ENCODE measurements around the gene GRB2.
"Not testable (repeated sequence)": the region's sequence is repeated elsewhere in the genome, so short reads cannot be mapped to it uniquely, and the experiment has no call there.

Gene GRB2

DNA sequence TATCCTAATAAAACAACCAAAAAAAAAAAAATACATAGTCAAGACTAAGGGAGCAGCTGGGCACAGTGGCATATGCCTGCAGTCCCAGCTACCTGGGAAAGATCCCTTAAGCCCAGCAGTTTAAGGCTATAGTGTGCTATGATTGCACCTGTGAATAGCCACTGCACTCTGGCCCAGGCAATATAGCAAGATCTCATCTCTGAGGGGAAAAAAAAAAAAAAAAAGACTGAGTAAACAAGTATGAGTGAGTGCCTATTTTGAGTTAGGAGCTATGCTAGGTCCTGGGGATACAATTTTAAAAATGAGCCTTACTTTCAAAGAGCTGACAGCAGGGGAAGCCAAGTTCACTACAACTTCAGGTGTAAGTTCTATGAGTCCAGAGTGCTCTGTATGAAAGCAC, 55.4 kb downstream of the GRB2 start:
- no peak for DNase-seq (ENCODE audit: low read depth)

DNA sequence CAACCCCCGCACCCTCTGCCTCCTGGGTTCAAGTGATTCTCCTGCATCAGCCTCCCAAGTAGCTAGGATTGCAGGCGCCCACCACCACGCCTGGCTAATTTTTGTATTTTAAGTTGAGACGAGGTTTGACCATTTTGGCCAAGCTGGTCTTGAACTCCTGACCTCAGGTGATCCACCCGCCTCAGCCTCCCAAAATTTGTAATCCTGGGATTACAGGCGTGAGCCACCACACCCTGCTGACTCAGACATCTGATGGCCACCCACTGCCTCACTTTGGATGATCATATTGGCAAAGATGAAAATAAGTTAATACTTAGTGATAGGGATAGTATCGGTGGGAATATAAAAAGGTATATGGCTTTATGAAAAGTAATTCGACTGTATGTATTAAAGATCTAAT, 55.9 kb downstream of the GRB2 start:
- DNase-seq (ENCODE audit: low read depth) = no peak

DNA sequence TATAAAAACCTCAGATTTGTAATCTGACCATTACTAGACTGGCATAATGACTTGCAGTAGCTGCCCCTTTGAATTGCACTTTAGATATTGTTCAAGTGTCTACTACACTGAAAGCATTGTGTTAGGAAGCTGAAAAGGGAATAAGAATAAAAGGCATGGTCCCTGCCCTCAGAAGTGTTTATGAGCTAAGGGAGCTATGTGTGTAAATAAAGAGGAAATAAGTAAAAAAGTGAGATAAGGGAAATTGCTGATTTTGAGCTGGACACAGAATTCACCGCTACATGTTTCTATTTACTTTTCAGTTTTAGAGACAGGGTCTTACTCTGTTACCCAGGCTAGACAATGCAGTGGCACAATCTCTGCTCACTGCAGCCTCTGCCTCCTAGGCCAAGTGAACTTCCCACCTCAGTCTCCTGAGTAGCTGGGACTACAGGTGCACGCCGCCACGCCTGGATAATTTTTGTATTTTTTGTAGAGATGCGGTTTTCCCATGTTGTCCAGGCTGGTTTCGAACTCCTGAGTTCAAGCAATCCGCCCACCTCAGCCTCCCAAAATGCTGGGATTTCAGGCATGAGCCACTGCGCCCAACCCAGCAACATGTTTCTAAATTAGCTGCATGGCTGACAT, 57.0 kb downstream of the GRB2 start:
- DNase-seq (ENCODE audit: low read depth) = no peak

DNA sequence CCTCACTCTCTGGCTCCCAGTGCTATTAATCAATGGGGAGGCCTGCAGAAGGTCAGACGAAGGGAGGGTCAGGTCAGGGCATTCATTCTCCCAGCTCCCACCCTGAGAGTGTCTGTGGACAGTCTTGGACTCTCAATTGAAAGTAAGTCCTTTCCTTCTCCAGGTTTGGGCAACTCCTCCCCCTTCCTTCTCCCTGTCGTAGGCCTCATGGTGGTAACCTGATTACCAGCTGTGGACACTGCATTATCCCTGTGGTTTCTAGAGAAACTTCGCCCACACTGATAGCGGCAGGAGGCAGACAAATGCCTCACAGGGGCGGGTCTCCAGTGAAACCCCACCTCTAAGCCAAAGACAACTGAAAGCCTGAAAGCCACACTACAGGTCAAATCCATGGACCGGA, 58.6 kb downstream of the GRB2 start:
- DNase-seq (ENCODE audit: low read depth) = no peak

DNA sequence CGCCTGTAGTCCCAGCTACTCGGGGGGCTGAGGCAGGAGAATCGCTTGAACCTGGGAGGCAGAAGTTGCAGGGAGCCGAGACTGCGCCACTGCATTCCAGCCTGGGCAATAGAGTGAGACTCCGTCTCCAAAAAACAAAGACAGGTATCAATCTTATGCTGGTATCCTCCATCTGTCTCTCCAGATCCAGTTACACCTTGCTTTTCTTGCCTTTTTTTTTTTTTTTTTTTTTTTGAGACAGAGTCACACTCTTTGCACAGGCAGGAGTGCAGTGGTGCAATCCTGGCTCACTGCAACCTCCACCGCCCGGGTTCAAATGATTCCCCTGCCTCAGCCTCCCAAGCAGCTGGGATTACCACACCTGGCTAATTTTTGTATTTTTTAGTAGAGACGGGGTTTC, 59.1 kb downstream of the GRB2 start:
- DNase-seq (ENCODE audit: low read depth) = not testable (repeated sequence)

DNA sequence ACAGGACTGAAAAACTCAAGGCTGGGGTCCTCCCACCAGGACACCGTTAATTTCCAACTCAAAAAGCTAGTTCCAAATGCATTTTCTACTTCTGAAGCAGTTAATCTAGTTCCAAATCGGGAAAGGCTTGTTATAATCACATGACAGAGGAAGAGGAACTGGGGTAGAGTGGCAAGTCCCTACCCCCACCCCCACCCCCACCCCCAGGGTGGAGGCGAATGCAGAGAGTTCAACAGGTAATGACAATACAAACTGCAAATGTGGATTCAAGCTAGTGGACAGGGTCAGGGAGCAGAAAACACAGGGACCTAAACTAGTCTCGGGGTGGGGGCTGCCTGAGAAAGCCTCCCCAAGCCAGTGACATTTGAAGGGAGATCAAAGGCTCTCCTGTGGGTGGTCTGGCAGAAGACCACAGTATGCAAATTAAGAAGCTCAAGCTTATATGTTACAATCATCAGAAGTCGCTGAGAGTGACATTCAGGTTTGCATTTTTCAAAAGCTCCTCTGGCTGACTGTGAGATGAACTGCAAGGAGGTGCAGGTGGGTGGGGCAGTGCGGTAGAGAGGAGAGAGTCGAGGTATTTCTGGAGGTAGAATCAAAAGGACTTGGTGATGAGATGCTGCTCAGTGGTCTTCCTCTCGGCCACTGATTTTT, 59.8 kb downstream of the GRB2 start:
- DNase-seq (ENCODE audit: low read depth) = no peak

DNA sequence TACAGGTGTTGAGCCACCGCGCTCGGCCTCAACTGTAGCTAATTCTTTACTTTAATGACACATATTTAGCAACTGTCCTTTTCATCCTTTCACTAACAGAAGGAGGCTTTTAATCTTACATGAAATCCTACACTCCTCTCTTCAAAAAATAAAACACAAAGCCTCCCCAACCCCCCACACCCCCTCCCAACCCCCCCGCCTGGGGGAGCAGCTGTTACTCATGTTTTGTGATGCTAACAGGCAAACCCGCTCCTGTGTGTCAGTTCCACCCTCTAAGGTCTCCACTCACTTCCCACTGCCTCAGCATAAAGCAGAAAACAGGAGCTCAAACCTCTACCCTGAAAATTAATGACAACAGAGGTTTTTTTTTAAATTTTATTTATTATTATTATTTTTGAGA, 60.8 kb downstream of the GRB2 start:
- no peak for DNase-seq (ENCODE audit: low read depth)

DNA sequence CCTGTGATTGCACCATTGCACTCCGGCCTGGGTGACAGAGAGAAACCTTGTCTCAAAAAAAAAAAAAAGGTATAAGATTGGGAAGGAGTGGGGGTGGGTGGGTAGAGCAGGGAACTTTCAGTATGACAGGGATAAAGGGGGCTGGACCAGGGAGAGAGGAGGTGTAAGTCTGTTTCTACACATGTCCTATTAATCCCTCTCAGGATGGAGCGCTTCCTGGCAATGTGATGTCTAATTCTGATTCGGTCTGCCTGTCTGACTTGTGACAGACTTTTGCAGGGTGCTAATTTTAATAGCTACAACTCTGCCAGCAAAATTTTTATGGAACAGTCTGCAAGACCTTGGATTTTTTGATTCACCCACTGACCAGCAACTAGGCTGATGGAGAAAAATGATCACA, 62.5 kb downstream of the GRB2 start:
- no peak for DNase-seq (ENCODE audit: low read depth)

DNA sequence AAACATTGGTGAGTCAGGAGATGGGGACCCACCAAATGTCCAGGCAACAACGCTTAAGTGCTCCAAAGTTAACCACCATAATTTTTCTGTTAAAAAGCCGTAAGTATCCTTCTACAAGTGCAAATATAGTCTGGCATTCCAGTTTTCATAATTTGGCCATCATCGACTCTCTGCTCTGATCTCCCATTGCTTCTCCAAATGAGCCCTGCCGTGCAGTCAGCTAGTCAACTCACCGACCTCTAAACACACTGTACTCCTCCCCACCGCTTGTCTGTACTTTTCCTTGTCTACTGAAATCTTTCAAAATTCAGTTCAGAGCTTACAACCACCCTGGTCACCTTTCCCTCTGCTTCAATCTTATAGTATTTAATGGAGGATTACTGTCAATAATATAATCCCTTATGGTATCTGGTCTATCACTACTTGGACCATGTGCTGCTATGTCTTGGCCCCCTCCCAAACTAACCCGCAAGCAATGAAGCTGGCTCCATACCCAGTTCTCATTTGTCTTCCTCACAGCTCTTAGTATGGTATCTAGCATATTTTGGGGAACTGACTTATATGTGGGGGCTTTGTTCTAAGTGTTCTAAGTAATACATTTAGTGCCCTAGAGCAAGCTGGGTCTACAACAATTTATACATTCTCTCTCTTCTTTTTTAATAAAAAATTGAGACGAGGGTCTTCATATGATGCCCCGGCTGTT, 63.5 kb downstream of the GRB2 start:
- no peak for DNase-seq (ENCODE audit: low read depth)

DNA sequence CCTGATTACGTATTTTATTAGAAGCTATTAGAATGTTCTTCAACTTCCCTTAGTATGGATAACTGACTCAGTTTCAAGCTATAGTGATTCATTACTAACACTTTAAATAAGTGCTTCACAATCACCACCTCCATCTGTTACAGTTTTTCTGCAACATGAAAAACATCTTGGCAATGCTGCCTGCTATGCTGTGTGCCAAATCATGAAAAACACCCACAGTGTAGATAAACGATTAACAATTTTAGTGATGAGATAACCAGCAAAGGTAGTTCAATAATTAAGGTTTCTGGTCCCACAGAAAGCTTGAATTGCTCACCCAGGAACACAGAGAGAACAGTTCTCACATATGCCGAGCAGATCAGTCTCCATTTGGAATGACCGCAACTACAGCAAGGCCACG, 64.8 kb downstream of the GRB2 start:
- DNase-seq (ENCODE audit: low read depth) = no peak

DNA sequence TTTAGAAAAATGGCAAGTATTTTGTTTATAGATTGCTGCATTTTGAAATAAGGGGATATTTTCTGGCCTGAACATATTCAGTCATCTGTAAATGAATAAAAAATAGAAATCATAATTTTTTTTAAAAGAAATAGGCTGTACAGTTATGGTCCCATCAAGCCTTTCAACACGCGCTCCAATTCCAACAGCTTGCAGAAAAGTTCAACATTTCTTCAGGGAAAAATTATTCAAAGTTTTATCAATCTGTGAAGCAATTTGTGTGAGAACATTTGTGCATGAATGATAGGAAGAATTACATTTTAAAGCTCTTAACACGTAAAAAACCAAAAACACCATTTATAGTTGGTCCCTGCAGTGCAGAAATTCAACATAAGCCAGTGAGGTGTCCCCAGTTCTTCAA, 65.5 kb downstream of the GRB2 start:
- no peak for DNase-seq (ENCODE audit: low read depth)

DNA sequence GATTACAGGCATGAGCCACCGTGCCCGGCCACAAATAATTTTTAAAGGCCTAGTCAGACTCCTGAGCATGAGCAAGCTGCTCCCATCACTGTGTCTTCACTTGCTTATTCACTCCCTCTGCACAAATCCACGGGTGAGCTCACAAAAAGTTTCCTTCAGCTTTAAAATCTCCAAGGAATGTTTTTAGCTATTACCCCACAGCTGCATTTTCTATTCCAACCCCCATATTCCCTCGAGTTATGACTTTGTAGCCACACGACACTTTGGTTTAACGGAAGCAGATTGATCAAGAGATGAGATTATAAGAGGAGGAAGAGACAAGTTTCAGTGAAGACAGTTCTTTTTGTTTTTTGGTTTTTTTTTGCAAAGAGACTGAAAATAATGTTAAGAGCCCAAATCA, 67.1 kb downstream of the GRB2 start:
- no peak for DNase-seq (ENCODE audit: low read depth)

DNA sequence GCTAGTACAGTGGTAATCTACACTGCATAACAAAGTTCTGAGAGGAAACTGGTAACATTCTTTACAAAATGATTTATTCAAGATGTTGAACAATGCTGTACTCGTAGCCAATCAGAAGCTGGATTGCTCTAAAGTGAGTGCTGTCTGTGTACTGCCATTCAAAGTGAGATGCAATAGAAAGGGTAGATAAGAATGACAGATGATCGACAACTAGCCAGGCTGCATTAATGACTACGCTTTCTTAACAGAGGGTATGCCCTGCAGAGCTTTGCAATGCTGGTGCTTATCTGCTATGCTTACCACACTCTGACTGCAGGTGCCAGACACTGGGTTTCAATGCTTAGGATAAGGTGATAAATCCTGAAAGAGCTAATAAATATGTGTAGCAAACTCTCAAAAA, 70.2 kb downstream of the GRB2 start:
- DNase-seq (ENCODE audit: low read depth) = no peak

DNA sequence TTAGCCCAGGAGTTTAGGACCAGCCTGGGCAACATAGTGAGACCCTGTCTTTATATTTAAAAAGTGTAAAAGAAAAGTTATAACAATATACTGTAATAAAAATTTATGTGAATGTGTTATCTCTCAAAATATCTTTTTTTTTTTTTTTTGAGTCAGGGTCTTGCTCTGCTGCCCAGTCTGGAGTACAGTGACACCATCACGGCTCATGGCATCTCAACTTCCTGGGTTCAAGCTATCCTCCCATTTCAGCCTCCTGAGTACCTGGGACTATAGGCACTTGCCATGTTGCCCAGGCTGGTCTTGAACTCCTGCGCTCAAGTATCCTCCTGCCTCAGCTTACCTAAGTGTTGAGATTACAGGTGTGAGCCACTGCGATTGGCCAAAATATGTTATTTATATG, 70.8 kb downstream of the GRB2 start:
- DNase-seq (ENCODE audit: low read depth) = no peak

DNA sequence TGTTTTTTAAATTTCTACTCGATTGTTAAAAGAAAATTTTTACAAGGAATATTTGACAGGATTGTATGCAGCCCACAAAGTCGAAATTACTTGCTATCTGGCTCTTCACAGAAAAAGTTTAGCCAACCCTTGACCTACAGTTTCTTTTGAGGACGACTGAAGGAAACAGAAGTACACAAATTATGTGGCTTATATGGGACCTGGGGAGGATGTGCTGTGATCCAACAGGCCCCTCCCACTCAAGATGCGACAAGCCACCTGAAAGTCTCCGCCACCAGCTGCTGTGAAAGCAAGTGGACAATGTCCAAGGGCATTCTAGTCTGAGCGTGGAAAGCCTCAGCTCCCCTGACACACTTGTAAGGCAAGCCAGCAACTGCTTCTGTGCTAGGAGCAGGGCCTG, 73.8 kb downstream of the GRB2 start:
- DNase-seq (ENCODE audit: low read depth) = no peak

DNA sequence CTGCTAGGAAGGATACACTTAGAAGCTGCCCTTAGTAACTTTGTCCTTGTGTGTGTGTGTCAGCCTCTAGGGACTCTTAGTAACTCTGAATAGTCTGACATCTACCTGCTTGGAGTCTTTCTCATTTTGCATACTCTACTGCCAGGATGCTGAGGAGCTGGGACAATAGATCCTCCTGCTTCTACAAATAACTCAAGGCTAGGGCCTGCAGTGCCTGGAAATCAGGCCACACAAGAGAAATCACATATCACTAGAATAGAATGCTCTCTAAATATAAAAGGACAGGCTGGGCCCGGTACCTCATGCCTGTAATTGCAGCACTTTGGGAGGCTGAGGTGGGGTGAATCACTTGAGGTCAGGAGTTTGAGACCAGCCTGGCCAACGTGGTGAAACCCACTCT, 77.7 kb downstream of the GRB2 start:
- no peak for DNase-seq (ENCODE audit: low read depth)

DNA sequence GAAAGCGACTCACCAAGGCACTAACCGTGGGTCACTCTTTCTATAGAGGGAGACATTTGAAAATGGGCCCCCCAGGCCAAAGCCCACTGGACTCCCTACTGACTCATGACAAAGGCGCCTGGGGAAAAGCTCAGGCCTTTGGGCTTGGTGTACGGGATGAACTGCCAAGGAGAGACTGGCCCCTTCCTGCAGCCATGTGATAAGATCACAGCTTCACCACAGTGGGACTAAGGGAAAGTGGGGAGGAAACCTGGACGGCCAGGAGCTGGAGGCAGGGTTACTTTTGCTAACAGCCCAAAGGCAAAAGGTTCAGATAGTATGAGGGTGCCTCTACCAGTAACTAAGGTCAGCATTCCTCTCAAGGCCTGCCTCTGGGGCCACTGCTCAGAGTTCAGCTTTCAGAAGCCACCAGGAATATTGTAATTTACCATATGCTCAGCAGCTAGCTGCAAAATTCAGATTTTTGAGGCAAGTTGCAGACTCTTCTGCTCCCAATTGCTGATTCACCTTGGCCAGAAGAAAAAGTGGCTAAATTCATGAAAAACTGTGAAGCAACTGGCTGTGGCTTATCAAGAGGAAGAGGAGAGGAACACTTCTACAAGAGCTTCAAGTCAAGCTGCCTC, 79.1 kb downstream of the GRB2 start:
- no peak for DNase-seq (ENCODE audit: low read depth)

DNA sequence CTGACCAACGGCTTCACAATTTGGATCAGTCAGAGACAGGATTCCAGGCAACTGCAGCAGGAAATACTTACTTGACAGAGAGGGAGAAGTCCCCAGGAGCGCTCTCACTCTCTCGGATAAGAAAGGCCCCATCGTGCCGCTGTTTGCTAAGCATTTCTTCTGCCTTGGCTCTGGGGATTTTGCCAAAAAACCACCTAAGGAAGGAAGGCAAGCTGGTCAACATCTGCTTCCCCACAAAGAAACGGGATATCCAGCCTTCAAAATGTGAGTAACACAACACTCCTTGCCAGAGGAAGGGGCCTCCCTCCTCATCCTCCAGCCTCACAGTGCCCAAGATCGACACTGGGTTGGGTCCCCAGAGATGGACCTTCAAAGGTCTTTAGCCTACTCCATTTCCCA, 79.7 kb downstream of the GRB2 start:
- DNase-seq (ENCODE audit: low read depth) = no peak

DNA sequence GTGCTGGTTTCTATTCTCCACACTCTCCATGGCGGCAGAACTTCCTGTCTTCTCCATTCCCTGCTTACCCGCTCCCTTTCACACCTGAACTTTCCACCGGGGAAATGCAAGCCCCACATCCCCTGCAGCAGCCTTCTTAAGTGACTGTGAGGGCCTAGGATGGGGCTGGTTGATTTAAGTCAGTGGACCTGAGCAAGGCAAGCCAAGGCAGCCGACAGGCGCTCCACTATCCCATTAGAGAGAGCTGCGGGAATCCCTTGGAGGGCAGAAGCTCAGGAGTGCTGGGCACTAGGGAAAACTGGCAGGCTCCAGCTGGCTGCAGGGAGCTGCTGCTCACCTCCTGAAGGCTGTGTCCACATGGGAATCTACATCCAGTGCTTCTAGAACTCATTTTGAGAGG, 80.1 kb downstream of the GRB2 start:
- no peak for DNase-seq (ENCODE audit: low read depth)

DNA sequence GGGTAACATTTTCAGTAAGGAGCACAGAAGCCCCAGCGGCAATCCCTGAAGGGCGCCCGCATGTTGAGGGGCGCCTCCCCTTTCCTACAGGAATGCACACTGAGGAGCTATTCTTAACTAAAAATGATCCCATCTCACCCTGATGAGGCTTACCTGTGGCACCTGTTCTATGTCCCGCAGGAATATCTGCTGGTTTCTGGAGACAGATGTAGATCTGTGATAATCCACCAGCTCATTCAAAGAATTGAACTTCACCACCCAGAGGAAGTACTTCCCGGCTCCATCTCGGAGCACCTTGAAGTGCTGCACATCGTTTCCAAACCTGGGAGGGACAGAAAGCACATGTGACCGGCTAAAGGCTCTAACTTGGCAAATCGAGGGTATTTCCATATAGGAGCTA, 84.0 kb downstream of the GRB2 start:
- no peak for DNase-seq (ENCODE audit: low read depth)

DNA sequence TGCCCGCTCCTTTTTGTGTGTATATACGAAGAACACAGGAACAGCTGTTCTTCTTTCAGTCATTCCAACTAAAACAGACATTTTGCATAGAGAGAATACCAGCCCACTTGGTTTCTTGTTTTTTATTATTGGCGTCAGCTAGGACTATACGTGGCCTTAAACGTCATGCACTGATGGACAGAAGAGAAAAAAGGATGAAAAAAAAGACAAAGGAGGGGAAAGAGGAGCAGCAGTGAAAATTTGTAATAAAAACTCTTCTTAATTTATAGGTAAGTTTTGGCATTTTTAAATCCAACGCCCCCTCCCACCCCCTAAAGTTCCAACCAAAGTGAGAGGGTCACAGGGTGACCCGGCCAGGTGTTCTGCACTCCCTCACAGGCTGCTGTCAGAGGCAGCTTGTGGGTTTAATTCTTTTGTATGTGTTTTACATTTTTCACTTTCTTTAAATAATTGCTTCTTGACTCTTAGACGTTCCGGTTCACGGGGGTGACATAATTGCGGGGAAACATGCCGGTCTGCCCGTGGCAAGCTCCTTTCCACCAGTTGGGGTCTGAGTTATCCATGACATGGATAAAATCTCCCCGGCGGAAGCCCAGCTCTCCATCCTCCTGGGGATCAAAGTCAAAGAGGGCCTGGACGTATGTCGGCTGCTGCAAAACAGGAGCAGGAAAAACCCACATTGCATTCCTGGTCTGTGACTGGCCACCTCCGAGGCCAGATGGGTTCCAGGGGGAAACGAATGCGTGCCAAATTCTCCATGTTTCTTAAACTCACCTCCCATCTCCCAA, 85.4 kb downstream of the GRB2 start:
- DNase-seq (ENCODE audit: low read depth) = no peak

DNA sequence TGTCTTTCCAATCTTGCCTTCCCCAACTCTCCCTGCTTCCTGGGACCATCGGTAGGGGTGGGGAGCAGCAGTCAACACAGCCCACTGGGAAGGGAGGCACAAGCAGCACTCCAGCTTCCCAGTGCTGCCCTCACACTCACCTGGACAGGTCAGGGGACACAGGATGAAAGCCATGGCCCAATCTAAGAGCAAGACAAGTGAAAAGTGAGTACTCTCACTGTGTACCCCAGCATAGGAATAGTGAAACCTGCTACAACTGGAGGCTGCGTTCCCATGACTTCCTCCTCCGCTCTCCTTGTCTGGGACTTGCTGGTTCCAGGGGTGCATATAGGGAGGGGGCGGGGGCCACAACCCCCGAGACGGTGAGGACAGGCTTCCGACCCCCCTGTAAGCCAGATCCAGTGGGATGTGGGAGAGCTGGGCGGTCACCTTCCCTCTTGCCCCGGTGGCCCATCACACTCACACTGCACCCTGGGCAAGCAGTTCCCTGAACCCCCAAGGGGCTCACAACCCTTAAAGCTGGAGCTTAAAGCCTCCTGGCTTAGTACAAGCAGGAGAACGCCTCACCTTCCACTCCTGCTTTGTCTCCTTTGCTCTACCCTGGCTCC, 86.8 kb downstream of the GRB2 start:
- DNase-seq (ENCODE audit: low read depth) = no peak

All from T-helper 22 cell (primary cell).